NT2/D1 (cell line): Measurements from ENCODE around the gene MTHFD2L.

Experiments
- DNase-seq: peaks from one replicate; pipeline ENCODE4 v3.0.0-alpha.2; 2011; ENCODE audit warnings: low read depth, low spot score
- H3K27me3 ChIP-seq: 2 replicates; pipeline ENCODE4 v1.6.0; 2011; ENCODE audit warnings: mild to moderate bottlenecking; ENCODE audit not compliant: insufficient read length, insufficient read depth
- H3K36me3 ChIP-seq: 2 replicates; pipeline ENCODE4 v1.6.1; 2011; ENCODE audit warnings: mild to moderate bottlenecking, low read length, mixed read lengths; ENCODE audit not compliant: insufficient read depth, insufficient read length
- H3K4me1 ChIP-seq: 2 replicates; pipeline ENCODE4 v1.5.1; 2011; ENCODE audit not compliant: insufficient read depth, insufficient read length
- H3K4me3 ChIP-seq: 2 replicates; pipeline ENCODE4 v1.5.1; 2011; ENCODE audit warnings: low read depth; ENCODE audit not compliant: insufficient read length
- H3K9ac ChIP-seq: 2 replicates; pipeline ENCODE4 v1.6.0; 2011; ENCODE audit warnings: low read depth; ENCODE audit not compliant: insufficient read length
- H3K9me3 ChIP-seq: 2 replicates; pipeline ENCODE4 v1.5.1; 2011; ENCODE audit warnings: mild to moderate bottlenecking, low read length; ENCODE audit not compliant: insufficient read depth
- SUZ12 ChIP-seq: IDR thresholded peaks from 2 replicates; pipeline ENCODE4 v1.6.1; 2011; ENCODE audit not compliant: insufficient read length, insufficient read depth; ENCODE audit errors: extremely low read depth
- YY1 ChIP-seq: IDR thresholded peaks from 2 replicates; pipeline ENCODE4 v1.6.1; 2011; ENCODE audit not compliant: insufficient read length, insufficient read depth
- ZNF274 ChIP-seq: IDR thresholded peaks from 2 replicates; pipeline ENCODE4 v1.6.1; 2011; ENCODE audit warnings: mild to moderate bottlenecking, low read depth, low read length

Gene MTHFD2L

DNA sequence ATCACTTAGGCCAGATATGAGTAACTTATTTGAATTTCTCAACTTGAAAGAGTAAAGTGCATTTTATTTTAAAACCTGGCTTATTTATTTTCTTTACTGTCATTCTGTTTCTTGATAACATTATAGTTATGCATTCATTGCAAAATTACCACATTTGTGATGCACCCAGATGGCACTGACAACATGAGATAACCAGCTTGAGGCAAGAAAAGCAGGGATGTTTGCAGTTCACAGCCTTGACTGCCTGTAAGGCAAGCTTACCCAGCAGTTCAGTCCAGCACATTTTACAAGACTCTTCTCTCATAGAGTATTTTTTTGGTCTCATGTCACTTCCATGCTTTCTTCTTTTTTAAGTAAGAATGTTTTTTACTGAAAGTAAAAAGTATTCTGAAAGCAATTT is 125.0 kb downstream of the MTHFD2L start:
- Histone ChIP-seq H3K4me1 (no peaks in the 10 kb centered on the region), H3K9me3 (no peaks in the 10 kb centered on the region), H3K4me3 (no peak overlapping the region), H3K27me3 (no peaks in the 10 kb centered on the region), H3K9ac (no peak overlapping the region), H3K36me3 (no peaks in the 10 kb centered on the region)
- no peak for TF ChIP-seq SUZ12
- no peak for TF ChIP-seq ZNF274
- TF ChIP-seq YY1: no peak
- DNase-seq: no peak

DNA sequence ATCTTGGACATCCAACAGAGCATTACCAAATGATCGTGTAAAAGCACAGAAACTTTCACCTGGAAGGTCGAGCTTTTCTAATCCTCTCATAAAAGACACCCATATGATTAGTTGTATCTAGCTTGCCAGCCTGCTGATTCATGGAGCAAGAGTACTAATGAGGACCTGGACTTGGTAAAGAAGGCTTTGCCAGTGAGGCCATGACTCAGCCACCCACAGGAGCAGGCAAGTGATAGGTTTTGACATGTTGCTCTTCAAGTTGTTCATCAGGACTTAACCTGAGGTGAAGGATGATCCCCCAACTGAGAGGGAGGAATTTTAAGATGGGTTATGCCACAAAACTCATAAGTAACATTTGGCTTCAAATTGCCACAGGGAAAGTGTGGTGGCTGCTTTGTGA is 125.7 kb downstream of the MTHFD2L start:
- TF ChIP-seq SUZ12 (no peak), YY1 (no peak), ZNF274 (no peak)
- Histone ChIP-seq H3K9me3 (no peaks in the 10 kb centered on the region), H3K27me3 (no peaks in the 10 kb centered on the region), H3K4me1 (no peaks in the 10 kb centered on the region), H3K9ac (no peak overlapping the region), H3K36me3 (no peaks in the 10 kb centered on the region), H3K4me3 (no peak overlapping the region)
- DNase-seq: no peak

- TF ChIP-seq YY1 (no peak), ZNF274 (no peak), SUZ12 (no peak)
- no peak for DNase-seq
Measured at GRCh38 chr4:74284053-74284452, 126.1 kb downstream of the MTHFD2L start.

GRCh38 chr4:74287164-74287563 is 129.2 kb downstream of the MTHFD2L start:
- Histone ChIP-seq H3K4me1 (no peaks in the 10 kb centered on the region), H3K9ac (no peak overlapping the region), H3K4me3 (no peak overlapping the region), H3K9me3 (no peaks in the 10 kb centered on the region), H3K36me3 (no peaks in the 10 kb centered on the region), H3K27me3 (no peaks in the 10 kb centered on the region)
- DNase-seq: no peak
- TF ChIP-seq ZNF274 (no peak), YY1 (no peak), SUZ12 (no peak)

More at GRCh38 chr4:74284053-74284452, 126.1 kb downstream of the MTHFD2L start:
- H3K36me3 ChIP-seq: no peaks in the 10 kb centered on the region
- no peak overlapping the region for H3K4me3 ChIP-seq
- no peaks in the 10 kb centered on the region for H3K9me3 ChIP-seq
- H3K27me3 ChIP-seq: no peaks in the 10 kb centered on the region
- H3K9ac ChIP-seq: no peak overlapping the region
- no peaks in the 10 kb centered on the region for H3K4me1 ChIP-seq

DNA sequence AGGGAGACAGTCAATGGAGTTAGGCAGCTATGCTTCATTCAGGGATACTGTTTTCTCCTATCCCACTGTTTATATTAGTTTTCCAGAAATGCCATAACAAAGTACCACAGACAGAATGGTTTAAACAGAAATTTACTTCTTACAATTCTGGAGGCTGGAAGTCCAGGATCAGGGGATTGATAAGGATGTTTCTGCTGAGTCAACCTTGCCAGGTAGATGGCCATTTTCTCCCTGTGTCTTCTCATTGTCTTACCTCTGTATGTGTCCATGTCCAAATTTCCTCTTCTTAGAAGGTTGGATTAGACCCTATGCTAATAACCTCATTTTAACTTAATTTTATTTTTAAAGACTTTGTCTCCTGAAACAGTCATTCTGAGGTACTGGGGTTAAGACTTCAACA is 129.9 kb downstream of the MTHFD2L start:
- no peak for TF ChIP-seq YY1
- TF ChIP-seq ZNF274: no peak
- no peak for TF ChIP-seq SUZ12
- no peak overlapping the region for H3K9ac ChIP-seq
- H3K9me3 ChIP-seq: no peaks in the 10 kb centered on the region
- H3K4me3 ChIP-seq: no peak overlapping the region
- no peak for DNase-seq
- H3K27me3 ChIP-seq: no peaks in the 10 kb centered on the region
- no peaks in the 10 kb centered on the region for H3K36me3 ChIP-seq
- no peaks in the 10 kb centered on the region for H3K4me1 ChIP-seq

- Histone ChIP-seq H3K36me3 (no peaks in the 10 kb centered on the region), H3K9ac (no peak overlapping the region), H3K9me3 (no peaks in the 10 kb centered on the region), H3K4me1 (no peaks in the 10 kb centered on the region), H3K4me3 (no peak overlapping the region), H3K27me3 (no peaks in the 10 kb centered on the region)
- no peak for DNase-seq
- TF ChIP-seq YY1: no peak
- no peak for TF ChIP-seq SUZ12
- no peak for TF ChIP-seq ZNF274
Measured at GRCh38 chr4:74291471-74291870, 133.6 kb downstream of the MTHFD2L start.

DNA sequence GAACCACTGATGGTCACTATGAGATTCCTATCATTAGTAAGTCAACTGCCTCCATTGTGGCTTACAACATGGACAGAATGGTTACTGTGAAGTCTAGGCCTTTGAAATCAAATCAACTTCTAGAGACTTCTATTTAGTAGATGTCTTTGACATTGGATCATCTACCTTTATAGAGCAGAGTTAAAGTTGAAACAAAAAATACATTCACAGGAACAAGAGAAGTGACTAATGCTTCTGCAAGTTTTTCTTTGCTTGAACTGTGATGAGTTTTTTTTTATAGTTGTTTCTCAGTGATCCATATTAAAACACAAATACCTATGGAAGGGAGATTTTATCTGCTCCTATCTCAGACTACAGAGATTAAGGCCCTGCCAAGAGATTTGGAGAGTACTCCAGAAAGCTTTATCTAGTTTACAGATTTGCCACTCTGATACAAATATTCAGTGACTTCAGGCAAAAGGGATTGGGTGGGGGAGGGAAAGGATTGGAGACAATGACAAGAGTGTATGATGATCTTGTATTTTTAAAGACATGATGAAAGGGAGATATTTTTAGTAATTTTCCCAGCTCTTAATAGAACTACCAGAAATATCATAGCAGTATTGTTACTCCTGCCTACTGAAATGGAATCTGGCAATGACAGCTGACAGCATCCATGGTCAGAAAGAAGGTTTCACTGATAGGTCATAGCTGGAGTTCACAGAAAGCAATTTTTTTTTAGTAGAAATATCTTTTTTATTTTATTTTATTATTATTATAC is 134.4 kb downstream of the MTHFD2L start:
- Histone ChIP-seq H3K9ac (no peak overlapping the region), H3K36me3 (no peaks in the 10 kb centered on the region), H3K4me1 (no peaks in the 10 kb centered on the region), H3K27me3 (no peaks in the 10 kb centered on the region), H3K9me3 (no peaks in the 10 kb centered on the region), H3K4me3 (no peak overlapping the region)
- no peak for DNase-seq
- TF ChIP-seq ZNF274 (no peak), SUZ12 (no peak), YY1 (no peak)
